ENCODE data around the gene PIWIL4.
"Not testable (repeated sequence)": the region's sequence is repeated elsewhere in the genome, so short reads cannot be mapped to it uniquely, and the experiment has no call there.

Gene PIWIL4

GRCh38 chr11:94546886-94547285 lies 20.3 kb upstream of the PIWIL4 start:
- no peak for DNase-seq (ENCODE audit: low read depth in 2 of 2)

DNA sequence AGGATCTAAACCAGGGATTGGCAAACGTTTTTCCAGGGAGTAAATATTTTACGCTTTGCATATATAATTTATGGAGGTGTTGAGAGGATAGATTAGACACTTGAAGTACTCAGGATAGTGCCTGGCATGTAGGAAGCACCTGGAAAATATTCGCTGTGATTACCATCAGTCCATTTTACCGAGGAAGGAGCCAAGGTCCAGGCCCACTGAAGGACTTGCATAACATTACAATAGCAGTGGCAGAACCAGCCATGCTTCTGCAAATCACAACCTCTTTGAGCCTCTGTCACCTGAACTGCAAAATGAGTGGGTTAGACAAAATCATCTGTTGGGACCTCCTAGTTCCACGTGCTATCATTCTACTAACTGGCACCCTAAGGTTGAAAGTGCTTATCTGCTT lies 18.0 kb upstream of the PIWIL4 start:
- DNase-seq (ENCODE audit: low read depth in 2 of 2), result no peak

DNA sequence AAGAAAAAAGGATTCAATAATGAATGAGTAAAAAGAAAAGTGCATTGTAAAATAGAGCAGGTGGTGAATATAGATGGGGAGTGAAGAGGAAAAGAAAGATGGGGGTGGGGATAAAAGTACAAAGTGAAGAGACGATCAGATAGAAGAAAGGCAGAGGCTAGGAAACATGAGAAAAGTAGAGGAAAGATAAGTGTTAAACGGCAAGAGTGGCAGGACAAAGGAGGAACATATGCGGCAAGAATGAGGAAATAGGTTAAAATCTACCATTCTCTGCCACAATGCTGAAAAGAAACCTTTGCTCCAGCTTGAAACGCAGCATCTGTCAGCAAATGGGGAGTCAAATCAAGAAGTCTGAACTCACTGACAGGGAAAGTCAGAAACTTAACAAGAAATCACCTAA lies 16.7 kb upstream of the PIWIL4 start:
- DNase-seq (ENCODE audit: low read depth in 2 of 2), result no peak

DNA sequence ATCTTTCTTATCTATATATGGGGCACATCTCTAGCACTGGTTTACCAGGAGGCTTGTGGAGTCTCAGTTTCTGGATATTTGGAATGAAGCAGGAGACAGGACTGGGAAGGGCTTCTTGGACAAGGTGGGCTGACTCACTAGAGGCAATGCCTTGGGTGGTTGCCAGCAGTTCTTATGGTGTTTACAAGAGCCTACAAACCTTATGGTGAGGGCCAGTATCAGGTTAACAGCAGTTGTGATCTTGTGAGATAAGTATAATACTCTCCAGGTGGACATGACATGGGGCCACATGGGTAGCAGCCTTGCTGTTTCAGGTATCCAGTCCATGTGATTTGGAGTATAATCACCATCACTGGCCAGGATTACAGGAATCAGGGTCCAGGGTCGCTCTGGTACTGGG lies 13.2 kb upstream of the PIWIL4 start:
- peak in 1 of 2 experiments; percentile 30 for DNase-seq (ENCODE audit: low read depth in 2 of 2)

DNA sequence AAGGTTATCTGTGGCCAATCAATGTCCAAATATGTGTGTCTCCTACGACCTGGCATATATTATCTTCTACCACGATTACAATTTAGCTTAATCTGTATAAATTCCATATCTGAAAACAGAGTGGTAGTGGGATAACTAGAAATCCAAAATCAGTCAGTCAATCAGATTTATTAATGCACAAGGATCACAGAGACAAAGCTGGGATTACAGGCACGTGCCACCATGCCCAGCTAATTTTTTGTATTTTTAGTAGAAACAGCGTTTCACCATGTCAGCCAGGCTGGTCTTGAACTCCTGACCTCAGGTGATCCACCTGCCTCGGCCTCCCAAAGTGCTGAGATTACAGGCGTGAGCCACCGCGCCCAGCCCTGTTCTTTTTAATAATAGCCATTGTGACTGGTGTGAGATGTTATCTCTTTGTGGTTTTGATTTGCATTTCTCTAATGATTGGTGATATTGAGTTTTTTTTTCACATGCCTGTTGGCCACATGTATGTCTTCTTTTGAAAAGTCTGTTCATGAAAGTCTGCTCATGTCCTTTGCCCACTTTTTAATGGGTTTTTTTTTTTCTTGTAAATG lies 11.3 kb upstream of the PIWIL4 start:
- not testable (repeated sequence) for DNase-seq (ENCODE audit: low read depth in 2 of 2)

GRCh38 chr11:94557421-94557820 lies 9.7 kb upstream of the PIWIL4 start:
- no peak for DNase-seq (ENCODE audit: low read depth in 2 of 2)

- no peak for DNase-seq (ENCODE audit: low read depth in 2 of 2)
Measured at GRCh38 chr11:94557992-94558391, 9.2 kb upstream of the PIWIL4 start.

GRCh38 chr11:94558468-94558867 lies 8.7 kb upstream of the PIWIL4 start:
- no peak for DNase-seq (ENCODE audit: low read depth in 2 of 2)

DNA sequence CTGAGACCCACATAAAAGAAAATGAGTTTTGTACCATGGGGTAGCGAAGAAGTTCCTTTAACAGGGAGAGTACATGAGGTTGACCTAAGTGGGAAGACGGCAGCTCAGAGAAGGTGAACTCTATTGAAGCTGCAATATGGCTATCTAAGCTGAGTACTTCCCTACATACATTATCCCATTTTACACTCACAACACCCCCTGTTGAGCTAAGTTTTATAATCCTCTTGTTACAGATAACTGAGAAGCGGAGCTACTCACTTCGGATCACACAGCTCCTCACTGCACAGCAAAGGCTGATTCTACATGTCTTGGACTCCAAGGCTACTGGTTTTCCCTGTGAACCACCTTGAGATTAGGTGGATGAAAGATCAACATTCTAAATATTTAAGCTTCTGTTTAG lies 8.2 kb upstream of the PIWIL4 start:
- DNase-seq (ENCODE audit: low read depth in 2 of 2), result no peak

GRCh38 chr11:94559361-94559760 lies 7.8 kb upstream of the PIWIL4 start:
- DNase-seq (ENCODE audit: low read depth in 2 of 2), result no peak

- no peak for DNase-seq (ENCODE audit: low read depth in 2 of 2)
Measured at GRCh38 chr11:94560834-94561233, 6.3 kb upstream of the PIWIL4 start.

DNA sequence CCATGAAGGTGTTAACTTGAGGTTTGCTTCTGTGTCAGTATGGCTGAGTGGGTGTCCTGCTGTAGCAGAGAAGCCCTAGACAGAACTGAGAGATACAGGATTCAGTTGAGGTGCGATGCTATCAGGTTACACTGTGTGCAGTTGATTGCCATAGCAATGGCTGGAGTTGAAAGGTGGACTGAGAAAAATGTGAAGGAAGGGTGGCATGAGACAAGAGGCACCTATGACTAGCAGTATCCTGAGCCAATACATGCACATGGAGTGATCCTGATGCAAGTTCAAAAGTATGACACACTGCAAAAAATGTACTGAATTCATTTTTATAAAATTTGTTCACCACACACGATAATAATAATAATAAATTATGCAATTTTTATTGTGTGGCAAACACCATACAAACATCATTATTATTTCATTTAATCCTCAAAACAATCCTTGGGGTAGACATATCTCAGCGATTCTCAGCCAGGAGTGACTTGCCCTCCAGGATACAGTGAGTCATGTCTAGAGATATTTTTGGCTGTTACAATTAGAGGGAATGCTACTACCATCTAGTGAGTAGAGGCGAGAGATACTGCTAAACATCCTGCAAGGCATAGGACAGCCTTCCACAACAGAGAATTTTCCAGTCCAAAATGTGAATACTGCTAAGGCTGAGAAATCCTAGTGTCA lies 3.9 kb upstream of the PIWIL4 start:
- DNase-seq (ENCODE audit: low read depth in 2 of 2), result peak; percentile 42 to 47

DNA sequence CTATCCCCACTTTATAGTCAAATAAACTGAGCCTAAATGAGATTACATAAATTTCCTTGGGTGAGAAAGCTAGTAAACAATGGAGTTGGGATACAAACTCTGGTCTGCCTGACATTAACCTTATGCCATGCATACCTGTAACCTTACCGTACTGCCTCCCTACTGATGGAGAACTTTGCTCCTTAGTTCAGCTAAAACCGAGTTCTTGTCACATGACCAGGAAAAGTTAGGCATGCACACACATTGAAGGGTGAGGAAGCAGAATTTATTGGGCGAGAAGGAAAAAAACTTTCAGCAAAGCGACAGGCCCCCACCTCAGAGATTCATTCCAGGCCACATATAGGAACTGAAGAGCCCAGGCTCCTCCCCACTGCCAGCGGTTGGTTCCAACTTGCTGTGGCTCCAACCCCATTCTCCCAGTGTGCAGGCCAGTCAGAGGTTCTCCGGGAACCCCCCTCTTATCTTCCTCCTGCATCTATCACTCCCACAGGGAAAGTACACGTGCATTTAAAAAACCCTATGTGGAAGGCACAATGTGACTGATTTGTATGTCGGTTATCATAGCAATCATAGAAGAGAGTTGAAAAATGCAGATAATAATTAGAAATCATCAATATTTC lies 3.2 kb upstream of the PIWIL4 start:
- DNase-seq (ENCODE audit: low read depth in 2 of 2), result no peak

DNA sequence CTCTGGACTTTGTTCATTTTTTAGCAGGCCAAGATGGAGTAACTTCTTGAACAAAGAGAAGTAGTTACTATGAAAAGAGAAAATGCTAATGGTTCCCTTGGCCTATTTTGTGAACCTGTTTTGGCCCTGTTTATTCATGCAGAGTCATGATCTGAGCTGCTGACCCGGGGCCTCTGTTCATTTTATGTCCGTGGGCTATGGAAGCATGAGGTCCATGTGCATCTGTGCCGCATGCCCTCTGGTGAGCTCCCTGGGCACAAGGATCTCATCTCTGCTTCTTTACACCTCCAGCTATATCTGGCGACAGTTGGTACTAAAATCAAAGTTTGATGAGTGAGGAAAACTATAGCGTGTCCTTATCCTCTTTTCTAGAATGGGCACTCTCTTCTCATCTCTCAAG lies 1.0 kb downstream of the PIWIL4 start:
- DNase-seq (ENCODE audit: low read depth in 2 of 2), result no peak

- DNase-seq (ENCODE audit: low read depth in 2 of 2), result no peak
Measured at GRCh38 chr11:94568717-94569116, 1.5 kb downstream of the PIWIL4 start.

- DNase-seq (ENCODE audit: low read depth in 2 of 2), result not testable (repeated sequence)
Measured at GRCh38 chr11:94572975-94573374, 5.8 kb downstream of the PIWIL4 start.

DNA sequence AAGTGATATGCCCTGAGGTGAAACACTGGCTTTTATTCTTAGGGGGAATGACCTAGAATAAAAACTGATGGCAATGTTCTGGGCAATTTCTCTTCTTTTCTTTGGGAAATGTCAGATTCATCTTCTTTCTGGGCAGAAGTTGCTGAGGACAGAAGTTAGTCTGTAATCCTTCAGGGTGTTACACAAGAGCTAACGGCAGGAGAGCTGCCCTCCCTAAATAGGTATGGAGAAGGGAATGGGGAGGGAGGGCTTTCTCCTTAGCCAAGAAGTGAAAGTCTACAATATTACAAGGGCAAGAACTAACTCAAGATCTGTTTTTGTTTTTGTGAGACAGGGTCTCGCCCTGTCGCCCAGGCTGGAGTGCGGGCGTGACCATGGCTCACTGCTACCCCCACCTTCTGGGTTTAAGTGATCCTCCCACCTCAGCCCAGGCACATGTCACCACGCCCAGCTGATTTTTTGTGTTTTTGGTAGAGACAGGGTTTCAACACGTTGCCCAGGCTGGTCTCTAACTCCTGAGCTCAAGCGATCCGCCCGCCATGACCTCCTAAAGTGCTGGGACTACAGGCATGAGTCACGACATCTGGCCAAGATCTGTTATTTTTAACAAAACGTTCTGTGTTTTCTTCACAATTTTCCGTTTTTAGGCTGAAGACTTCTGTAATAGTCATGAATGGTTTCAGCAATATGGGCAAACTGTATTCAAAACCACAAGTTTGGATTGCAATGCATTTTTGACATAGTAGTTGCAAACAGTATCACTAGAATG lies 7.2 kb downstream of the PIWIL4 start:
- peak; percentile 78 to 82 for DNase-seq (ENCODE audit: low read depth in 2 of 2)

DNA sequence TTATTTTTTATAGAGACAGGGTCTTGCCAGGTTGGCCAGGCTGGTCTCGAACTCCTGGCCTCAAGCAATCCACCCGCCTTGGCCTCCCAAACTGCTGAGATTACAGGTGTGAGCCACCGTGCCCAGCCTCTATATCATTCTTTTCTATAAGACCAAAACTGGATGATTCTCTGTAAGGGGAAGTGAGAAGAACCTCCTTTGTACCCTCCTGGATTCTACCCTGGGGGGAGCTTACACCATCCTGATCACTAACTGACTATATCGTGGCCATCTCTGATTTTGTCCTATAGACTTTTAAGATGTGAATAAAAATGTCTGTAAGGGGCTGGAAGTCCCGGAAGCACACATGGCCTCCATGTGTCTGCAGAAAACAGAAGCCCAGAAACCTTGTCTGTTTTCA lies 9.1 kb downstream of the PIWIL4 start:
- DNase-seq (ENCODE audit: low read depth in 2 of 2), result no peak

DNA sequence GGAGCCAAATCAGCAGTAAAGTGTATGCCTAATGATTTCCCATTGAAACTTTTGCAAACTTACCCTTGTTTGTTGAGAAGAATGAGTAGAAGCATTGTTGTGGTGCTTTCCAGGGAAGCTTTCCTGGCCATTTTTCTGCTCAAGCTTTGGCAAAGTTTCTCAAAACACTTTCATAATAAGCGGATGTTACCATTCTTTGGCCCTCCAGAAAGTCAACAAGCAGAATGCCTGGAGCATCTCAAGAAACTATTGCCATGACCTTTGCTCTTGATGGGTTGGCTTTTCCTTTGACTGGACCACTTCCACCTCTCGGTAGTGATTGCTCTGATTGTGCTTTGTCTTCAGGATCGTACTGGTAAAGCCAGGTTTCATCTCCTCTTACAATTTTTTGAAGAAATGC lies 10.7 kb downstream of the PIWIL4 start:
- DNase-seq (ENCODE audit: low read depth in 2 of 2), result no peak

- DNase-seq (ENCODE audit: low read depth in 2 of 2), result no peak
Measured at GRCh38 chr11:94581926-94582325, 14.8 kb downstream of the PIWIL4 start.

DNA sequence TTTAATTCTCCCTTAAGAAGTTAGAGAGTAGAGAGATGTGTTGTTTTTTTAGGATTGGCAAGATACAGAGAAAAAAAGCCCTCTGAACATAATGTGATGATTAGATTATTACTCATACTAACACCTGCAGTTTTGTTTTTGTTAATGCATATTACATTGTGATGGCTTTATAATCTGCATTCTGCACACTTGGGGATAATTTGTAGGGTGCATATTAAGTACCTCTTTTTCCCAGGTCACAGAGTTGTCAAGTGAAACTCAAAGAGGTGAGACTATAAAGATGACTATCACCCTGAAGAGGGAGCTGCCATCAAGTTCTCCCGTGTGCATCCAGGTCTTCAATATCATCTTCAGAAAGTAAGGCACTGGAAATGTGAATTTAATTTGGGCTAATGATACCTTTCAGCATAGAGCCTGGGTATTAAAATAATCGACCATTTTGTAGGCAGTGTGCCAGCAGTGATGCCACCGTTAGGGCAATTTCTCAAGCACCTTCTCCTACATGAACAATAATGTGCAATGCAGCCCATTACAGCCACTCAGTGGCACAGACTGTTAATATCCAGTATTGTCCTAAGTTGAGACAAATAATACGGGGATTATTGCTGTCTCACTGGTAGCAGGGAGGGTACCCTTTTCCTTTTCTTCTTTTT lies 16.2 kb downstream of the PIWIL4 start:
- DNase-seq (ENCODE audit: low read depth in 2 of 2), result no peak

DNA sequence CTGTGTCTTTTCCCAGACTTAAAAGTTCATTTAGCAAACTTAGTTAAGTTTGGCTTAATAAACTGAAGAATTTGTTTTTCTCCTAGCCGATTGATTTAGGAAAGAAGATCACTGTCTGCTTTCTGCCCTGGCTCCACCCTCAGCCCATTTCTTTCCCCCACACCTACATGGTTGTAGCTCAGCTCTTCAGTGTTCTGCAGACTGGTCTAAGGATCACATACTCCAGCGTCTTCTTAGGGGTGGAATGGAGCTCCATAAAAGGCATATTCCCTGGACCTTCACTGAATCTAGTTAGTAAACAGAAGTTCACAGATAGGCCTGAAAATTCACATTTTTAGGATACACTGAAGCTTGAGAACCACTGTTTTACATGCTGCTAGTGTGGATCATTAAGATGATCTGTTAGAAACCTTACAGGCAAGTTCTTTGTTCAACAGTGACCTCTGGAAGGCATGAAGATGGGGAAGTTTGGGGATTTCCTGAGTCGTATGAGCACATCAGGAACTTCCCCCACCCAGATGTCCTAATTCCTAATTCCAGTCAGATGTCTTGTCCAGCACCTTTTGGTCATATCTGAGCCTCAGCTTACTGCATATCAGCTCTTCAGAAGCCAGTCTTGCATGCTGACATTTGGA lies 16.8 kb downstream of the PIWIL4 start:
- no peak for DNase-seq (ENCODE audit: low read depth in 2 of 2)
